ENCODE results near the gene ECHS1. TPM values are rescaled to one million over a fixed set of nuclear protein-coding genes. Genes with fewer than 3 reads are reported as not detected.

The ECHS1 gene
- total RNA-seq, 1 donor from 2014 or later: 106 TPM

DNA sequence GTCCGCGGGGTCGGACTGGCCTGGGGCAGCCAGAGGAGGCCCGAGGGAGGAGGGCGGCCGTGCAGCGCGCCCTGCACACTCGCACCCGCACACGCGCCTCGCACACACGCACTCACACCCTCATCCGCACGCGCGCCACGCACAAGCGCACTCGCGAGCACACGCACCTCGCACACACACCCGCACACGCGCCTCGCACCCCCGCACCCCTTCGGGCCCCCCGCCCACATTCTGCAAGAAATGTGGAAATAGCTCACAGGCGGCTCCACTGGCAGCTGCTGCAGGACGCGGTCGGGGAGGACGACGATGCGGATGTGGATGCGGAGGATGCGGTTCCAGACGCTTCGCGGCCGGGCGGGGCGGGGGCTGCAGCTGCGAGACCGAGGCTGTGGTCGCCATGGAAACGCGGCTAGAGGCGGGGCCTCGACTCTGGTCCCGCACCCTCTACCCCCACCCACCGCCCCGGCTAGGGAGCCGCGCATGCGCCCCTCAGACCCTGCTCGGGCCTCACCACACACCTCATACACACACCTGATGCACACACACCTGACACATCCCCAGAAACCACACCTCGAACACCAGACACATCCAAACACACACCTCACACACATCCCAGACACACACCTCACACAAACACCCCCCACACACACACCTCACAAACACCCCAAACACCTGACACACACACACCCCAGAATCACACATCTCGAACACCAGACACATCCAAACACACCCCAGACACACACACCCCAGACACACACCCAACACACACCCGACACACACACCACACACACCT is 36.4 kb downstream of the ECHS1 start, which contains the start of gene CALY:
Gene CALY, minus strand, starts transcription at position 320 of the 793 bp plus-strand sequence. CDS start 7,907 bp downstream, outside the sequence.
- DNase-seq (ENCODE audit: extremely low spot score, unreplicated experiment): no peak
- TF ChIP-seq, protein P1, sequence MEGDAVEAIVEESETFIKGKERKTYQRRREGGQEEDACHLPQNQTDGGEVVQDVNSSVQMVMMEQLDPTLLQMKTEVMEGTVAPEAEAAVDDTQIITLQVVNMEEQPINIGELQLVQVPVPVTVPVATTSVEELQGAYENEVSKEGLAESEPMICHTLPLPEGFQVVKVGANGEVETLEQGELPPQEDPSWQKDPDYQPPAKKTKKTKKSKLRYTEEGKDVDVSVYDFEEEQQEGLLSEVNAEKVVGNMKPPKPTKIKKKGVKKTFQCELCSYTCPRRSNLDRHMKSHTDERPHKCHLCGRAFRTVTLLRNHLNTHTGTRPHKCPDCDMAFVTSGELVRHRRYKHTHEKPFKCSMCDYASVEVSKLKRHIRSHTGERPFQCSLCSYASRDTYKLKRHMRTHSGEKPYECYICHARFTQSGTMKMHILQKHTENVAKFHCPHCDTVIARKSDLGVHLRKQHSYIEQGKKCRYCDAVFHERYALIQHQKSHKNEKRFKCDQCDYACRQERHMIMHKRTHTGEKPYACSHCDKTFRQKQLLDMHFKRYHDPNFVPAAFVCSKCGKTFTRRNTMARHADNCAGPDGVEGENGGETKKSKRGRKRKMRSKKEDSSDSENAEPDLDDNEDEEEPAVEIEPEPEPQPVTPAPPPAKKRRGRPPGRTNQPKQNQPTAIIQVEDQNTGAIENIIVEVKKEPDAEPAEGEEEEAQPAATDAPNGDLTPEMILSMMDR (conservative IDR thresholded peaks at IDR 0.05): no peak
- no peak within 1 kb of the TSS for H3K4me3 Mint-ChIP-seq

DNA sequence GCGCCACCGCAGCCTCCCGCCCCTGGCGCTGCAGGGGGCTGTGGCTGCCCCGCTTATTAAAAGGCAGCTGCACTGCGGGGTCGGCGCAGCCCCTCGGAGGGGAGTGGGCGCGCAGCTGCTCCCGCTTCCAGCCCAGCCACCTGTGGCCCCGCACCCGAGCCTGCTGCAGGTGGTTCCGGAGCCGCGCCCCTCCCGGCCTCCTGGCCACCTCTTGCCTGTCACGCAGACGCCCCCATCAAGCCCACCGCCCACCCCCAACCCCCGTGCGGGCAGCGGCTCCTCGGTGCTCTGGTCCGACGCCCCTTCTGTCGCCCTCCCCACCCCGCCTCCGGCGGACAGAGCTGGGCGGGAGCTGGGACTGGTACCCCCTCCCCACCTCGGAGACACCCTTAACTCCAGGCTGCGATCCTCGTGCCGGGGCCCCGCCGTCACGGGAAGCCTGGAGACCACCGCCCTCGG is 37.0 kb downstream of the ECHS1 start:
- H3K4me3 Mint-ChIP-seq: no peak overlapping the region
- no peak overlapping the region for H3K27ac Mint-ChIP-seq
- H3K36me3 Mint-ChIP-seq: no peaks in the 10 kb centered on the region
- H3K9me3 Mint-ChIP-seq: peaks cover 5% of the 10 kb centered on the region
- TF ChIP-seq, protein P1 (conservative IDR thresholded peaks at IDR 0.05): no peak
- H3K27me3 Mint-ChIP-seq: peaks cover 42% of the 10 kb centered on the region
- no peaks in the 10 kb centered on the region for H3K4me1 Mint-ChIP-seq (ENCODE audit: unreplicated experiment)
- DNase-seq (ENCODE audit: extremely low spot score, unreplicated experiment): no peak

More for the DNA sequence above, 36.4 kb downstream of the ECHS1 start, which contains the start of gene CALY:
- peaks cover 5% of the 10 kb centered on the region for H3K9me3 Mint-ChIP-seq
- H3K27me3 Mint-ChIP-seq: peaks cover 39% of the 10 kb centered on the region
- H3K27ac Mint-ChIP-seq: no peak within 1 kb of the TSS
- H3K36me3 Mint-ChIP-seq: no peaks in the 10 kb centered on the region
- H3K4me1 Mint-ChIP-seq (ENCODE audit: unreplicated experiment): no peaks in the 10 kb centered on the region

DNA sequence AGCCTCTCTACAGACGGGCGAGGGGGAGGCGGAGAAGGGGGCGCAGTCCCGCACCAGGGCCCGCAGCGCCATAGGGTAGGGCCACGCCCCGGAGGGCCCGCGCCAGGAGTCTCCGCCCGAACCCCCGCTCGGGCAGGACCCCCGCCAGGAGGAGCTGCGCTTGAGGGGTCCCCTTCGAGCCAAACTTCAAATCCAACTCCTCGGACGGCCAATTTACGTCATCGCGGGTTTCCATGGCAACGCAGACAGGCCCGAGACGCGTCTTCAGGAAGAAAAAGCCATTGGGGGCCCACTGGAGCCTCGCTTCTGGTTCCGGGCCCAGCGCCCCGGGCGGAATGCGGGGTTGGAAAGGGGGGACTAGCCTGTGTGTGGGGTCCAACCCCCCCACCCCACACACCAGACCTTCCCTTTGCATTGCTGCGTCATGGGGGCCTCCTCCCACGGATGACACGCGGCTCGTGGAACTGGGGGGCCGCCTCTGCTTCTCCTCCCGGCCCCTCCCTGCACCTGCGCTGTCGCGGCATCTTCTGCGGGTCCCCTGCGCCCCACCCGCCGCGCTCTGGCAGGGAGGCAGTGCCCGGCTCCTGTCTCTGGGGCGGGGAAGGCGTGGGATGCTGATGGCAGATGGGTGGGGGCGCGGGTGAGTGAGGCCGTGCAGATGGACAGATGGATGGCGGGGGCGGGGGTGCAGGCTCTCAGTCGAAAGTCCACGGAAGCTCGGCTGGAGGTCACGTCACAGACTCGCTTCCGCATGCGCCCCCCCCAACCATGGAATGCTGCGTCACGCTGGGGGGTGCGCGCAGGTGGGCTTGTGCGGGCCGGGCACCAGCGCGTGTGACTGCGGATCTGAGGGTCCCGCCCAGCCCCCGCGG is 37.7 kb downstream of the ECHS1 start:
- no peak for DNase-seq (ENCODE audit: extremely low spot score, unreplicated experiment)
- TF ChIP-seq, protein P1 (conservative IDR thresholded peaks at IDR 0.05): no peak
- peaks cover 42% of the 10 kb centered on the region for H3K27me3 Mint-ChIP-seq
- H3K4me1 Mint-ChIP-seq (ENCODE audit: unreplicated experiment): no peaks in the 10 kb centered on the region
- H3K4me3 Mint-ChIP-seq: peak overlapping the region; percentile 22
- H3K36me3 Mint-ChIP-seq: no peaks in the 10 kb centered on the region
- H3K9me3 Mint-ChIP-seq: peaks cover 5% of the 10 kb centered on the region
- H3K27ac Mint-ChIP-seq: no peak overlapping the region

DNA sequence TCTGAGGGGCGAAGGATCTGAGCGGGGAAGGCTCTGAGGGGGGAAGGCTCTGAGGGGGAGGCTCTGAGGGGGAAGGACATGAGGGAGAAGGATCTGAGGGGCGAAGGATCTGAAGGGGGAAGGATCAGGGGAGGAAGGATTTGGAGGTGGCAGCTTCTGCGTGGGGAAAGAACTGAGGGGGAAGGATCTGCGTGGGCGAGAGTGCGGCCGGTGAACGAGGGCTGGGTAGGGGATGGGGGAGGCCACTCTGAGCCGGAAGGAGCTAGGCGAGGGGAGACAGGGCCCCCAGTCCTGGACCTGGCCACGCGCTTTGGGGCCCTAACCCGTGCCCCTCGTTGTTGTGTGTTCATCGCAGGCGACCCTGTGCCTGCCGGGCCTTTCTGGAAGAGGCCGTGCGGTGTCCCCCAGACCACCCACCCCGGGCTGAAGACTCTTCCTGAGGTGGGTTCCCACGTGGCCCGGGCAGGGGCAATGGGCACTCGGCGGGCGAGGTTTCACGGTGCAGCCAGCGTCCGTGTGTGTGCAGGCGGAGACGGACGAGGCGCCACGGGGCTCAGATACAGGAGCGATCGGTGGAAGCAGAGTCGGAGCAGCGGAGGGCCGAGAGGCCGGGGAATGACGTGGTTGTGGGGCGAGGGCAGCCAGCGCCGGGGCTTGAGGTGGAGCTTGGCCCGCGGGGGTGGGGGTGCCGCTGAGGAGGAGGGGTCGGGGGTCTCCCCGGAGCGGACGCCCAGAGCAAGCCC is 38.5 kb downstream of the ECHS1 start:
- H3K27ac Mint-ChIP-seq: no peak overlapping the region
- TF ChIP-seq, protein P1 (conservative IDR thresholded peaks at IDR 0.05): no peak
- H3K27me3 Mint-ChIP-seq: peaks cover 47% of the 10 kb centered on the region
- peak overlapping the region; percentile 80 for H3K4me3 Mint-ChIP-seq
- no peaks in the 10 kb centered on the region for H3K36me3 Mint-ChIP-seq
- H3K9me3 Mint-ChIP-seq: peaks cover 5% of the 10 kb centered on the region
- peaks cover under 1% of the 10 kb centered on the region for H3K4me1 Mint-ChIP-seq (ENCODE audit: unreplicated experiment)
- peak; percentile 73 for DNase-seq (ENCODE audit: extremely low spot score, unreplicated experiment)
